GM18499 (cell line): Measurements from ENCODE around the gene LITAF.

Experiments used
- ATAC-seq: cut with Tn5 transposase; IDR thresholded peaks from one replicate; pipeline ENCODE4 v1.9.1; 2021; ENCODE audit warnings: moderate number of reproducible peaks; ENCODE audit not compliant: insufficient read depth, unreplicated experiment

LITAF gene

GRCh38 chr16:11500700-11501346 is 85.9 kb downstream of the LITAF start:
- no peak for ATAC-seq

- no peak for ATAC-seq
Observed at GRCh38 chr16:11499295-11500089, 87.2 kb downstream of the LITAF start.

GRCh38 chr16:11498683-11499082 is 88.0 kb downstream of the LITAF start:
- no peak for ATAC-seq

- no peak for ATAC-seq
Observed at GRCh38 chr16:11497851-11498289, 88.8 kb downstream of the LITAF start.
